Esophagus muscularis mucosa (tissue), 4 donors: ENCODE results near the gene TBC1D22A.

Experiments
- EP300 ChIP-seq: sonication (generic); formaldehyde crosslinking; IDR thresholded peaks from one replicate; pipeline ENCODE4 v1.6.1; 2017; ENCODE audit warnings: antibody characterized with exemption
- POLR2A ChIP-seq: fragments of 450-650 bp; IDR thresholded peaks from one replicate; pipeline ENCODE4 v1.6.1; 2017; ENCODE audit warnings: antibody characterized with exemption, moderate library complexity, mild to moderate bottlenecking, low read depth
- TF ChIP-seq, protein P1 (sequence below), 3 experiments: fragments of 200-600 bp in 2 of 3; fragments of 450-650 bp in 1 of 3; sonication (generic) in 2 of 3; IDR thresholded peaks; one replicate each; pipeline ENCODE4 v1.5.1; 2017 to 2019; ENCODE audit warnings: antibody characterized with exemption in 3 of 3, mild to moderate bottlenecking in 2 of 3, moderate library complexity in 1 of 3

DNA sequence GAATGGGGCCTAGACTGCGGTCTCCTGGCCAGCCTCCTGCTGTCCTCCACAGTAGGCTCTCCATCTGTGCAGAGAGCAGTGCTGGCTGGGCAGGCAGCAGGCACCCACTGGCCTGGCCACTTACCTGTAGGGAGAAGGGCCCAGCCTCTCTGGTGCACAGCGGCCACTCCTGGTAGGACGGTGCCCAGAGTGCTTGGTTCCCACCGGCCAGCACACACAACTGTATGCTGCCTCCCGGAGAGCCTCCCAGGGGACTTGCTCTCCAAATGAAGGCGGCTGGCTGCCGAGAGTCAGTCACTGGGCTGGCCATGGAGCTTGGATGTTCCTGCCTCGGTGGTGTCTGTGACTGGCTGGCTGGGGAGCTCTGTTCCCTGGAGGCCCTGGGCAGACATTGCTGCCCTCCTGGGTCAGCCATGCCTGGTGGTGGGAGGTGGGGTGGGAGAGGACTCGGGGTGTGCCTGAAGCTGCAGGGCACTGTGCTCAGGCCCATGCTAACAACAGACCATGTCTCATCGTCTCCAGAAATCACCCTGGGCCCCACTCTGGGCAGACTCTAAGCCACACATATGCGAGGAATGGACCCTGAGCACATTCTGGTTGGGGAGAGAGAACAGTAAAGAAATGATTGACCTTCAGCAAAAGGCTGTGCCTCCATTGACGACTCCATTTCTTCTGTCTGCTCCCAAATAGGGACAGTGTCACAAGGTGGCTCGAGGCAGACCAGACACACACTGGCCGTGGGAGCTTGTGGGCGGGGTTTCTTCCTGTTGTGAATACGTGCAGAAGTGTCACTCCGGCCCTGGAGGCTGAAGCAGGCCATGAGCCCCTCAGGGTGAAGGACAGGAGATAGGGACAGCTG, 350.8 kb downstream of the TBC1D22A start:
- TF ChIP-seq POLR2A = no peak
- TF ChIP-seq, protein P1, sequence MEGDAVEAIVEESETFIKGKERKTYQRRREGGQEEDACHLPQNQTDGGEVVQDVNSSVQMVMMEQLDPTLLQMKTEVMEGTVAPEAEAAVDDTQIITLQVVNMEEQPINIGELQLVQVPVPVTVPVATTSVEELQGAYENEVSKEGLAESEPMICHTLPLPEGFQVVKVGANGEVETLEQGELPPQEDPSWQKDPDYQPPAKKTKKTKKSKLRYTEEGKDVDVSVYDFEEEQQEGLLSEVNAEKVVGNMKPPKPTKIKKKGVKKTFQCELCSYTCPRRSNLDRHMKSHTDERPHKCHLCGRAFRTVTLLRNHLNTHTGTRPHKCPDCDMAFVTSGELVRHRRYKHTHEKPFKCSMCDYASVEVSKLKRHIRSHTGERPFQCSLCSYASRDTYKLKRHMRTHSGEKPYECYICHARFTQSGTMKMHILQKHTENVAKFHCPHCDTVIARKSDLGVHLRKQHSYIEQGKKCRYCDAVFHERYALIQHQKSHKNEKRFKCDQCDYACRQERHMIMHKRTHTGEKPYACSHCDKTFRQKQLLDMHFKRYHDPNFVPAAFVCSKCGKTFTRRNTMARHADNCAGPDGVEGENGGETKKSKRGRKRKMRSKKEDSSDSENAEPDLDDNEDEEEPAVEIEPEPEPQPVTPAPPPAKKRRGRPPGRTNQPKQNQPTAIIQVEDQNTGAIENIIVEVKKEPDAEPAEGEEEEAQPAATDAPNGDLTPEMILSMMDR (IDR thresholded peaks at IDR 0.05) = no peak
- no peak for TF ChIP-seq EP300
